PC-3 (cell line): Measurements from ENCODE around the gene RNF126. TPM values are rescaled to one million over a fixed set of nuclear protein-coding genes. Genes with fewer than 3 reads are reported as not detected.

Source experiments
- ATAC-seq: fragments of 200-7000 bp; cut with Tn5 transposase; 2 replicates; pipeline ENCODE4 v1.9.1; 2020; ENCODE audit warnings: mild to moderate bottlenecking, moderate library complexity
- BruUV-seq: library from RNA; stranded (reverse); fragments of 400-500 nt; replicated peaks from 2 replicates; lab custom pipeline; 2021; lab: Mats Ljungman, UMichigan
- CTCF ChIA-PET: fragments of 300-600 bp; sonication (Branson Sonifier 250); formaldehyde crosslinking; loops from one replicate; lab custom pipeline; 2022; ENCODE audit warnings: antibody characterized with exemption; lab: Charles Lee
- POLR2A ChIA-PET: fragments of 300-600 bp; sonication (Branson Sonifier 250); formaldehyde crosslinking; loops from one replicate; lab custom pipeline; 2022; ENCODE audit warnings: antibody characterized with exemption; ENCODE audit not compliant: unreplicated experiment; lab: Charles Lee
- DNase-seq: peaks from one replicate; pipeline ENCODE4 v3.0.0-alpha.2; 2015
- H2AFZ ChIP-seq: fragments of 300-600 bp; sonication (generic); 2 replicates; pipeline ENCODE4 v1.6.0; 2016; ENCODE audit warnings: antibody characterized with exemption, low read length
- H3F3A ChIP-seq: fragments of 300-600 bp; sonication (generic); one replicate; pipeline ENCODE4 v1.6.0; 2017; ENCODE audit warnings: antibody characterized with exemption, low read length, control low read depth, mild to moderate bottlenecking; ENCODE audit not compliant: unreplicated experiment
- H3K27ac ChIP-seq: fragments of 300-600 bp; sonication (generic); 2 replicates; pipeline ENCODE4 v1.5.1; 2016; ENCODE audit warnings: mild to moderate bottlenecking, low read length
- H3K27me3 ChIP-seq: fragments of 300-600 bp; sonication (generic); 2 replicates; pipeline ENCODE4 v1.6.1; 2016; ENCODE audit warnings: low read length, mixed read lengths
- H3K36me3 ChIP-seq: fragments of 300-600 bp; sonication (generic); 2 replicates; pipeline ENCODE4 v1.6.1; 2016; ENCODE audit warnings: low read depth, mixed run types, low read length, mixed read lengths
- H3K4me1 ChIP-seq: fragments of 300-600 bp; sonication (generic); 2 replicates; pipeline ENCODE4 v1.5.1; 2016; ENCODE audit warnings: low read length; ENCODE audit not compliant: insufficient read depth
- H3K4me2 ChIP-seq: fragments of 300-600 bp; sonication (generic); 2 replicates; pipeline ENCODE4 v1.6.0; 2016; ENCODE audit warnings: low read length
- H3K4me3 ChIP-seq: fragments of 300-600 bp; sonication (generic); 2 replicates; pipeline ENCODE4 v1.5.1; 2016; ENCODE audit warnings: mild to moderate bottlenecking, low read length, mixed read lengths
- H3K79me2 ChIP-seq: fragments of 300-600 bp; sonication (generic); 2 replicates; pipeline ENCODE4 v1.6.1; 2017; ENCODE audit warnings: low read length, mixed read lengths
- H3K9ac ChIP-seq: fragments of 300-600 bp; sonication (generic); 2 replicates; pipeline ENCODE4 v1.6.0; 2016; ENCODE audit warnings: mild to moderate bottlenecking, low read length
- H3K9me2 ChIP-seq: fragments of 300-600 bp; sonication (generic); replicated peaks from 2 replicates; pipeline ENCODE4 v1.6.1; 2016; ENCODE audit warnings: mixed run types, low read length, mixed read lengths
- H3K9me3 ChIP-seq: fragments of 300-600 bp; sonication (generic); 2 replicates; pipeline ENCODE4 v1.6.1; 2016; ENCODE audit warnings: low read length, mixed read lengths
- H4K20me1 ChIP-seq: fragments of 300-600 bp; sonication (generic); 2 replicates; pipeline ENCODE4 v1.6.1; 2016; ENCODE audit warnings: low read length, mixed read lengths
- CTCF ChIP-seq: fragments of 300-600 bp; sonication (generic); conservative IDR thresholded peaks from 2 replicates; pipeline ENCODE4 v1.5.1; 2017; ENCODE audit warnings: antibody characterized with exemption, low read depth, mild to moderate bottlenecking, low read length
- EZH2 ChIP-seq: fragments of 300-600 bp; sonication (generic); IDR thresholded peaks from one replicate; pipeline ENCODE4 v1.6.1; 2017; ENCODE audit warnings: antibody characterized with exemption, mild to moderate bottlenecking, low read length; ENCODE audit not compliant: unreplicated experiment
- EZH2phosphoT487 ChIP-seq: fragments of 300-600 bp; sonication (generic); IDR thresholded peaks from 2 replicates; pipeline ENCODE4 v1.6.1; 2018; ENCODE audit warnings: mild to moderate bottlenecking, antibody characterized with exemption, low read length, borderline replicate concordance
- intact Hi-C: fragments of 100-400 bp; cut with micrococcal nuclease; formaldehyde crosslinking; loops from 2 replicates; pipeline ENCODE4 v1.9.0; 2023
- total RNA-seq: library from RNA; depleted of rRNA; stranded (reverse); fragments of >200 nt; gene quantifications from 2 replicates; pipeline ENCODE4 v1.2.3, GENCODE V29; 2014

RNF126 gene
- total RNA-seq, 1 experiment from 2014 or later, result 86.4 TPM

- Histone ChIP-seq H2AFZ (no peak overlapping the region), H3K9ac (no peak overlapping the region), H4K20me1 (no peaks in the 10 kb centered on the region), H3K27ac (no peak overlapping the region), H3K4me2 (no peak overlapping the region), H3K4me3 (no peak overlapping the region), H3K36me3 (no peaks in the 10 kb centered on the region), H3F3A (no peaks in the 10 kb centered on the region), H3K4me1 (no peaks in the 10 kb centered on the region), H3K27me3 (no peaks in the 10 kb centered on the region), H3K79me2 (peaks cover 18% of the 10 kb centered on the region), H3K9me3 (no peaks in the 10 kb centered on the region), H3K9me2 (no peaks in the 10 kb centered on the region)
- TF ChIP-seq EZH2, result no peak
- TF ChIP-seq EZH2phosphoT487, result no peak
- TF ChIP-seq CTCF, result no peak
- ATAC-seq (no peak), DNase-seq (no peak)
- no TSS peak for BruUV-seq
- intact Hi-C loops, result no loop called here
- CTCF ChIA-PET, result no interaction called here
- POLR2A ChIA-PET, result no interaction called here
These were observed 13.9 kb downstream of the RNF126 start for GRCh38 chr19:648904-649801.

DNA sequence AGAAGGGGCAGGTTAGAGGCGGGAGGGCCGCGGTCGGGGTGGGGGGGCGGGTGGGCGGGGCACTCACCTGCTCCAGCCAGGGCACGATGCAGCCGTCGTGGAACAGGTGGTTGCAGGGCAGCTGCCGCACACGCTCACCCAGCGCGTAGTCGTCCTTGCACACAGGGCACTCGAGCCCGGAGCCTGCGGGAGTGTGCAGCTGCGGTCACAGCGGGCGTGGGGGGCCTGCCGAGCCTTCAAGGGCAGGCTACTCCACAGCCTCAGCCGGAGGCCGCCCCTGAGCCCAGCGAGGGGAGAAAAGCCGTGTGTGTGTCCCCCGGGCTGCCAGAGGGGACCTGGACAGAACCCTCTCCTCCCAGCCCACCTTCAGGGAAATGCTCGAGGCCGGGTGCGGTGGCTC, 14.7 kb downstream of the RNF126 start:
- Histone ChIP-seq H3K27ac (no peak overlapping the region), H3K79me2 (peaks cover 10% of the 10 kb centered on the region), H3K4me3 (no peak overlapping the region), H3K4me1 (no peaks in the 10 kb centered on the region), H3K9ac (no peak overlapping the region), H3K27me3 (no peaks in the 10 kb centered on the region), H3F3A (no peaks in the 10 kb centered on the region), H3K36me3 (no peaks in the 10 kb centered on the region), H4K20me1 (no peaks in the 10 kb centered on the region), H2AFZ (no peak overlapping the region), H3K4me2 (no peak overlapping the region), H3K9me3 (no peaks in the 10 kb centered on the region), H3K9me2 (no peaks in the 10 kb centered on the region)
- no peak for DNase-seq
- ChIA-PET CTCF (no interaction called here), POLR2A (no interaction called here)
- intact Hi-C loops, result no loop called here
- BruUV-seq, result no TSS peak
- TF ChIP-seq EZH2 (no peak), EZH2phosphoT487 (no peak), CTCF (no peak)
- ATAC-seq, result no peak

- no peaks in the 10 kb centered on the region for H3K4me1 ChIP-seq
- TF ChIP-seq EZH2phosphoT487, result no peak
- TF ChIP-seq EZH2, result no peak
- no peak for TF ChIP-seq CTCF
- CTCF ChIA-PET, result no interaction called here
These were observed 15.3 kb downstream of the RNF126 start for GRCh38 chr19:647566-648284.

More at GRCh38 chr19:647566-648284, 15.3 kb downstream of the RNF126 start:
- H3K4me2 ChIP-seq, result no peak overlapping the region
- peaks cover 4% of the 10 kb centered on the region for H3K79me2 ChIP-seq
- H3K27me3 ChIP-seq, result no peaks in the 10 kb centered on the region
- DNase-seq (no peak), ATAC-seq (no peak)
- intact Hi-C loops, result no loop called here
- H4K20me1 ChIP-seq, result no peaks in the 10 kb centered on the region
- POLR2A ChIA-PET, result no interaction called here
- no peak overlapping the region for H3K9ac ChIP-seq
- H3K27ac ChIP-seq, result no peak overlapping the region
- H2AFZ ChIP-seq, result no peak overlapping the region
- H3K9me3 ChIP-seq, result no peaks in the 10 kb centered on the region
- no peaks in the 10 kb centered on the region for H3F3A ChIP-seq
- no peak overlapping the region for H3K4me3 ChIP-seq
- BruUV-seq, result no TSS peak
- H3K9me2 ChIP-seq, result no peaks in the 10 kb centered on the region
- no peaks in the 10 kb centered on the region for H3K36me3 ChIP-seq
